Stimulated activated CD8-positive, alpha-beta memory T cell treated with anti-CD3 and anti-CD28 coated beads, Interleukin-15, amount 100 ng/mL, for 48 hours (primary cell): ENCODE results near the gene TRIM71.
"Not testable (repeated sequence)": the region's sequence is repeated elsewhere in the genome, so short reads cannot be mapped to it uniquely, and the experiment has no call there.

ENCODE experiments used
- DNase-seq, 2 donors: peaks; one replicate each; pipeline ENCODE4 v3.0.0-alpha.2; 2020; ENCODE audit warnings: low read depth in 2 of 2

Gene TRIM71

DNA sequence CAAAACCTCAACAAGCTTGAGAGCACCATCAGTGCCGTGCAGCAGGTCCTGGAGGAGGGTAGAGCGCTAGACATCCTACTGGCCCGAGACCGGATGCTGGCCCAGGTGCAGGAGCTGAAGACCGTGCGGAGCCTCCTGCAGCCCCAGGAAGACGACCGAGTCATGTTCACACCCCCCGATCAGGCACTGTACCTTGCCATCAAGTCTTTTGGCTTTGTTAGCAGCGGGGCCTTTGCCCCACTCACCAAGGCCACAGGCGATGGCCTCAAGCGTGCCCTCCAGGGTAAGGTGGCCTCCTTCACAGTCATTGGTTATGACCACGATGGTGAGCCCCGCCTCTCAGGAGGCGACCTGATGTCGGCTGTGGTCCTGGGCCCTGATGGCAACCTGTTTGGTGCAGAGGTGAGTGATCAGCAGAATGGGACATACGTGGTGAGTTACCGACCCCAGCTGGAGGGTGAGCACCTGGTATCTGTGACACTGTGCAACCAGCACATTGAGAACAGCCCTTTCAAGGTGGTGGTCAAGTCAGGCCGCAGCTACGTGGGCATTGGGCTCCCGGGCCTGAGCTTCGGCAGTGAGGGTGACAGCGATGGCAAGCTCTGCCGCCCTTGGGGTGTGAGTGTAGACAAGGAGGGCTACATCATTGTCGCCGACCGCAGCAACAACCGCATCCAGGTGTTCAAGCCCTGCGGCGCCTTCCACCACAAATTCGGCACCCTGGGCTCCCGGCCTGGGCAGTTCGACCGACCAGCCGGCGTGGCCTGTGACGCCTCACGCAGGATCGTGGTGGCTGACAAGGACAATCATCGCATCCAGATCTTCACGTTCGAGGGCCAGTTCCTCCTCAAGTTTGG lies 72.9 kb downstream of the TRIM71 start:
- DNase-seq = no peak

- no peak for DNase-seq
These were observed 73.6 kb downstream of the TRIM71 start for GRCh38 chr3:32891365-32891764.

DNA sequence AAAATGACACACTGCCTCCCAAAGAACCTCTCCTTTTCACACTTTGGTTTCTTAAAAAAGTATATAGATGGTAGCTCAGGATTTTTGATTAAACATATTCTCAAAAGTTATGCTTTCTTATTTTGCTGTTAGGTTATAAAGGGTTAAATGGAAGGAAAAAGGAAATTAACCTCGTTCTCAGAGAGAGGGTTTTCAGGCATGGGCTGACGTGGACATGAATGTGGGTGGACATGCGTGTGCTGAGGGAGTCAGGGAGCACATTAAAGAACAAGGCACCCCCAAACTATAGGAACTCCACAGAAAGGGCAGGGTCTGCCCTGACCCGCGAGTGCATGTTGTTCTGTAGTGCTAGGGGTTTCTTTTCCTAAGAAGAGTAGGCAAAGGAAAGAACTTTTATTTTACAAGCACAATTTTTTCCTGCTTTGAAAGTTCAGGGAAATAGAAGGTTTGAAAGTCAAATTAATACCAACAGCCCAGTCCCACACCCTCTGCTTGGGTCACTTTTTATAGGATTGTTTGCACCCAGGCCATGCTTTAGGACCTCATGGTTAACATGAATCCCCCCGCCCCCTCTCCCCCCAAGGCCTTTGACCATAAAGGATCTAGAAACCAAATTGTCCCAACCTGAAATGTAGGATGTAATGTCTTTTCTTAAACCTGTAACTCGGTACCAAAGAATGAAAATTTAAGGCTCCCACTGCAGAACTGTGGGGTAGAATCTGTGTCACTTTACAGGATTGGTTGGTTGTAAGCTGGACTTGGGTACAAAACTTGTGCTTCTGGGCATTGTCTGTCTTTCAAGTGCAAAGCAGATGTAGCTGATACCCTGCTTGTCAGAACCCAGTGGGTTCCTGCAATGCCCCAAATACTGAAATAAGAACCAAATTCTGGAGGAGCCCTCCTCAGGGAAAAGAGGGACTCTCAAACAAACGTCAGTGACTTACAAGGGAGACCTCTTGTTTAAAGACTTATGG lies 75.1 kb downstream of the TRIM71 start:
- DNase-seq = no peak

DNA sequence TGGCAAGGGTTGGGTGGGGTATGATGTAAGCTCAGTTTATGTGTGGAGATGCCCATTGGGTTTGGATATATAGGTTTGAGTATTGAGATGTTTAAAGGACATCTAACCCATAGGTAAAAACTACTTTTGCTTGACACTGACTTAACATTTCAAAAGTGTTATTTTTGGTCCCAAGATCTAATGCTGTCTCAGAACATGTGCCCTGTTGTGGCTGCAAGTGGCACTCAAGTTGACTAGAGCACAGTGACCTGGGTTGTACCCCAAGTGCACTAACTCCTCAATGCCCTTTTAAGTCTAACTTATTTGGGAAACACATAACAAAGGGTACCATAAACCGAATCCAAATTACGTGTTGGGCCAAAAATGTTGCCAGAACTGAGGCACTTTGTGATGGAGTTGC lies 77.2 kb downstream of the TRIM71 start:
- no peak for DNase-seq

DNA sequence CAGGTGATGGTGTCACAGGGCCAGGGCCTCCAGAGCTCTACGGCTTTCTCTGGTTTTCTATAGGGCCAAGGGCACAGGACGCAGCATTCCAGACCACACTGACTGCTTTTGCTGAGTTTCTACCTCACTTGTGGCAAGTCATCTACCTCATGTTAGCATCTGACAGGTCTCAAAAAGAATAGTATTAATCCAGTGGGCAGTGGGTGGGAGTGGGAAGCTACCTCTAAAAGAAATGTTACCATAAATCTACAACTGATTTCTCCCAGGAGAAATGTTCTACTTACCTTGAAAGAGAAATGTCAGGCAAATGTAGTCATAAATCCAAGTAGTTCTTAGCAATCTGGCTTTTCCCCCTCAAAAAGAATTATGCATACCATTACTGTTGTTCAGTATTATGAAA lies 77.9 kb downstream of the TRIM71 start:
- no peak for DNase-seq

- no peak for DNase-seq
These were observed 78.3 kb downstream of the TRIM71 start for GRCh38 chr3:32896143-32896542.

- DNase-seq = no peak
These were observed 79.3 kb downstream of the TRIM71 start for GRCh38 chr3:32897001-32897601.

DNA sequence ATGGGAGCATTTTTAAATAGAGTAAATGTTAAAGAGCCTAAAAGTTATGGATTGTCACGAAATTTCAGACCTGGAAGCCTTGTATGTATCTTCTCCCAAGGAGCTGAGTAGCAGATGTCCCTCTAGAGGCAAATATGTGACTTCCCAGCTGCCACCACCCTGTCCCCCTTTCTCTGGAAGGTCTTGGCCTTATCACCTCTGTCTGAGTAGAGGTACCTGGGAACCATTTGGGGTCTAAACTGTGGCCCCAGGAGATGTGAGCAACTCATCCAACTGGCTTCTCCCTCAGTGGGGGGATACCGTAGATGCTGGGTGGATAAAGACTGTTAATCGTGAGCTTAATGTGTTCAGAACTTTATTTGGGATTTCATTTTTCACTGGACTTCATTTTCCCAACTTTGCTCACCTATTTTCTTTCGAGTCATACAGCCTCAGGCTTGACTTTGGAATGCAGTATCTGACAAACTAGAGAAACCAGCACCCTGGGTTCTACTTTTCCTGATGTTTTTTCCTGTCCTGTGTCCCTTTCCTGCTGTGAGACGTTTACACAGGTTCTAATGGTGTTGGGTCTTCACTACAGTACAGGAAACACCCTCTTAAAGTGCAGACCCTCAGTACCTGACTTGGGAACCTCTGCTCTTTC lies 80.3 kb downstream of the TRIM71 start:
- DNase-seq = no peak

DNA sequence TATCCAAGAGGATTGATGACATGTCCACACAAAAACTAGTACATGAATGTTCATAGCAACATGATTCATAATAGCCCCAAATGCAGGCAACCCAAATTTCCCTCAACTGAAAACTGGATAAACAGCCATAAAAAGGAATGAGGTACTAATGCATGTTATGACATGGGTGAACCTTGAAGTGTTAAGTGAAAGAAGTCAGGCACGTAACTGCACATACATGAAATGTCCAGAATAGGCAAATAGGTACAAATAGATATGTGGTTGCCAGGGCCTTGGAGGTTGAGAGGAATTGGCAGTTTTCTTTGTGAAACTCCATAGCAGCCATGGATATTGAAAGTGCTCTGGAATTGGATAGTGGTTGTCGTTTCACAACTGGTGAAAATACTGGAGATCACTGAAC lies 81.5 kb downstream of the TRIM71 start:
- no peak for DNase-seq

DNA sequence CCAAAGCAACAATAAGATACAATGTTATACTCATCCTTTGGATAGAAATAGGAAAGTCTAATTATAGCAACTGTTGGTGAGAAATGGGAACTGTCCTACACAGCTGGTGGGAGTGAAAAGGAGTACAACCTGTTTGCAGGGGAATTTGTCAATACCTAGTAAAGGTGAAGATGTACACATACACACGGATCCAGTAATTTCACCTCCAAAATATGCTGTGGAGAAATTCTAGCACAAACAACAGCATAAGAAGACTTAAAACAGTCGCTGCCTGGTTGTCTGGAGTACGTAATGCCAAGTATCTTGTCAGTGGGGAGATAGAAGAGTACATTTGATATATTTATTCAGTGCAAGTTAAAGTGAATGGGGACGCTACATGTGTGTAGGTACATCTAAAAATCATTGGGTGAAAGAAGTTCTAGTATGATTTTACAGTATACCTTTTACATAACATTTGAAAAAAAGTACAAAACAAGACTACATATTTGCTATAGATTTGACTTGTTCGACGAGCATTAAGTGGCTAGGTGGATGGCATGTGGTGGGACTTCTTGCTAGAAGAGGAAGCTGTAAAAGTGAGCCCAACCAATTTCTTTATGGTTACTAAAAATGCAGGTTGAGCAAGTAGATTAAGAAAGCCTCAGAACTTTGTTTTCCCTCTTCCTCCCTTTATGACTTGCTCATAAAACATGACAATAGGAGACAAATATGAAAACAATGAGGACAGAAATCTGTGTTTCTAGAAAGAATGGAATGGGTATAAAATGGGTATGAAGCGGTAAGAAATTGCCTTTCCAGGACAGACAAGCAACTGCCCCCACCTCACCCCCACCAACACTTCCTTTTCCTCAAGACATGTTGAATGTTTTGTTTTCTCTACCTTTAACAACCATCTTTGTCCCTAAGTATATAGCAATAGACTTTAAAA lies 83.5 kb downstream of the TRIM71 start:
- no peak for DNase-seq

DNA sequence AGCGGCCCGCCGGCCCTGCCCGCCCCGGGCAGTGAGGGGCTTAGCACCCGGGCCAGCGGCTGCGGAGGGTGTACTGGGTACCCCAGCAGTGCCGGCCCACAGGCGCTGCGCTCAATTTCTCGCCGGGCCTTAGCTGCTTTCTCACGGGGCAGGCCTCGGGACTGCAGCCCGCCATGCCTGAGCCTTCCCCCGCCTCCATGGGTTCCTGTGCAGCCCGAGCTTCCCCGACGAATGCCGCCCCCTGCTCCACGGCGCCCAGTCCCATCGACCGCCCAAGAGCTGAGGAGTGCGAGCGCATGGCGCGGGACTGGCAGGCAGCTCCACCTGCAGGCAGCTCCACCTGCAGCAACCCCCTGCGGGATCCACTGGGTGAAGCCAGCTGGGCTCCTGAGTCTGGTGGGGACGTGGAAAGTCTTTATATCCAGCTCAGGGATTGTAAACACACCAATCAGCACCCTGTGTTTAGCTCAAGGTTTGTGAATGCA lies 85.1 kb downstream of the TRIM71 start:
- peak; percentile 13 to 42 for DNase-seq

DNA sequence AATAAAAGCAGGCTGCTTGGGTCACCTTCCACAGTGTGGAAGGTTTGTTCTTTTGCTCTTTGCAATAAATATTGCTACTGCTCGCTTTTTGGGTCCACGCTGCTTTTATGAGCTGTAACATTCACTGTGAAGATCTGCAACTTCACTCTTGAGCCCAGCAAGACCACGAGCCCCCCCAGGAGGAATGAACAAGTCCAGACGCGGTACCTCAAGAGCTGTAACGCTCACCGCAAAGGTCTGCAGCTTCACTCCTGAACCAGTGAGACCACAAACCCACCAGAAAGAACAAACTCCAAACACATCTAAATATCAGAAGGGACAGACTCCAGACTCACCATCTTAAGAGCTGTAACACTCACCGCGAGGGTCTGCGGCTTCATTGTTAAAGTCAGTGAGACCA lies 86.2 kb downstream of the TRIM71 start:
- no peak for DNase-seq

DNA sequence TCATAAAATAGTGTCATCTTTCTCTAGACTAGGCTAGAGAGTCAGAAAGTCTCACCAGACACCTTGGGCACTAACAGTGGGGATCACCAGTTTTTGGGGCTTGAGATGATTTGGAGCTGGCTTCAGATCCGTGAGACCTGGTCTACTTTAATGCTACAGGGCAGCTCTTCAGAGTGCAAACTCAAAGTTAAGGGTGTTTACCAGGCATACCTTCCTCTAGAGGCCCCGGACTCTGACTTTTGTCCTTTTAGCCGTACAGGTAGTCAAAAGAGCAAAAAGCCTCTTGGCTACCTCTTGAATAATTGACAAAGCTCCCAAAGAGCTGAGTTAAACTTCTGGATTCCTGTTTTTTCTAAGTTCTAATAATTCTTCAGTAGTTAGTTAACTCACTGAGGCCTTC lies 92.2 kb downstream of the TRIM71 start:
- DNase-seq = no peak

- no peak for DNase-seq
These were observed 93.2 kb downstream of the TRIM71 start for GRCh38 chr3:32910954-32911353.

GRCh38 chr3:32912046-32912445 lies 94.2 kb downstream of the TRIM71 start:
- DNase-seq = no peak

GRCh38 chr3:32913790-32914446 lies 96.1 kb downstream of the TRIM71 start:
- no peak for DNase-seq

GRCh38 chr3:32919920-32920319 lies 102.1 kb downstream of the TRIM71 start:
- no peak for DNase-seq

DNA sequence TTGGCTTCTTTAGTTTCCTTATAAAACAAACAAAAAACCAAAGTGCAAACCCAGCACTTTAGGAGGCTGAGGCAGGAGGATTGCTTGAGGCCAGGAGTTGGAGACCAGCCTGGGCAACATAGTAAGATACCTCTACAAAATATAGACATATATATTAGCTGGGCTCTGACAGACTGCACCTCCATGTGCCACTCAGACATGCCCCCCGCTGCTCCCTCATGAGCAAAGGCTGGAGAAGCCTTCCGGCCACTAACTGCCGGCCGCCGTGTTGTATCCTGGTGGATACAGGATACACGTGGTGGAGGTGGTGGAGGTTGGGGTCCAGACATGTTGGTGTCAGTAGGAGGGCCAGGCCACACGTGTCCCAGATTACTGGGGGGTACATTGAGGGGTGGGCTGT lies 104.3 kb downstream of the TRIM71 start:
- DNase-seq = no peak

GRCh38 chr3:32930161-32930560 lies 112.4 kb downstream of the TRIM71 start:
- no peak for DNase-seq

- not testable (repeated sequence) for DNase-seq
These were observed 113.5 kb downstream of the TRIM71 start for GRCh38 chr3:32931273-32931672.
